GM18520 (cell line): ENCODE measurements around the gene HAX1.
"Not testable (repeated sequence)": the region's sequence is repeated elsewhere in the genome, so short reads cannot be mapped to it uniquely, and the experiment has no call there.

Experiments
- ATAC-seq: cut with Tn5 transposase; IDR thresholded peaks from one replicate; pipeline ENCODE4 v1.9.1; 2021; ENCODE audit not compliant: unreplicated experiment

Gene HAX1

GRCh38 chr1:154272217-154272998, at the start of gene HAX1:
HAX1 (plus strand) TSS chr1:154272629; CDS start chr1:154272724, 95 bp downstream.
- ATAC-seq: peak; percentile 91

- no peak for ATAC-seq
These were observed 49.5 kb upstream of the HAX1 start for GRCh38 chr1:154222918-154223317.

- ATAC-seq: no peak
These were observed 48.8 kb upstream of the HAX1 start for GRCh38 chr1:154223621-154224020.

- no peak for ATAC-seq
These were observed 47.1 kb upstream of the HAX1 start for GRCh38 chr1:154225370-154225769.

- not testable (repeated sequence) for ATAC-seq
These were observed 41.3 kb upstream of the HAX1 start for GRCh38 chr1:154231112-154231511.

- not testable (repeated sequence) for ATAC-seq
These were observed 39.3 kb upstream of the HAX1 start for GRCh38 chr1:154233127-154233526.

GRCh38 chr1:154236855-154237254, 35.6 kb upstream of the HAX1 start:
- ATAC-seq: no peak

- ATAC-seq: no peak
These were observed 35.0 kb upstream of the HAX1 start for GRCh38 chr1:154237435-154237834.

GRCh38 chr1:154237880-154238506, 34.4 kb upstream of the HAX1 start:
- no peak for ATAC-seq

GRCh38 chr1:154239491-154239890, 32.9 kb upstream of the HAX1 start:
- ATAC-seq: no peak

- ATAC-seq: no peak
These were observed 32.1 kb upstream of the HAX1 start for GRCh38 chr1:154240294-154240833.

- no peak for ATAC-seq
These were observed 30.6 kb upstream of the HAX1 start for GRCh38 chr1:154241703-154242351.

GRCh38 chr1:154253671-154254070, 18.8 kb upstream of the HAX1 start:
- ATAC-seq: no peak

- ATAC-seq: no peak
These were observed 15.7 kb upstream of the HAX1 start for GRCh38 chr1:154256686-154257085.

GRCh38 chr1:154258784-154259183, 13.6 kb upstream of the HAX1 start:
- no peak for ATAC-seq

GRCh38 chr1:154260127-154260526, 12.3 kb upstream of the HAX1 start:
- ATAC-seq: no peak

GRCh38 chr1:154263465-154264332, 8.7 kb upstream of the HAX1 start:
- ATAC-seq: no peak

- no peak for ATAC-seq
These were observed 8.0 kb upstream of the HAX1 start for GRCh38 chr1:154264454-154264853.

GRCh38 chr1:154265586-154265985, 6.8 kb upstream of the HAX1 start:
- no peak for ATAC-seq

- ATAC-seq: no peak
These were observed 1.6 kb upstream of the HAX1 start for GRCh38 chr1:154270833-154271232.
